ENCODE measurements around the gene LAS1L.

LAS1L gene

GRCh38 chrX:65517923-65518322 lies 16.7 kb downstream of the LAS1L start:
- no peaks in the 10 kb centered on the region for H3K9me2 ChIP-seq (replicated peaks; ENCODE audit: insufficient read depth, low read length)
- H3K9ac ChIP-seq (ENCODE audit: low read length) = no peak overlapping the region
- H3K36me3 ChIP-seq (replicated peaks; ENCODE audit: insufficient read depth, low read length) = no peaks in the 10 kb centered on the region
- DNase-seq = no peak
- H3F3A ChIP-seq (ENCODE audit: insufficient read depth, low read length) = no peaks in the 10 kb centered on the region
- H3K27ac ChIP-seq (ENCODE audit: low read length) = no peak overlapping the region
- no peaks in the 10 kb centered on the region for H3K27me3 ChIP-seq (replicated peaks; ENCODE audit: insufficient read depth, low read length)
- no peak overlapping the region for H2AFZ ChIP-seq (ENCODE audit: low read length)
- no peaks in the 10 kb centered on the region for H3K9me3 ChIP-seq (replicated peaks; ENCODE audit: insufficient read depth, low read length)
- H4K20me1 ChIP-seq (ENCODE audit: insufficient read depth, low read length) = no peaks in the 10 kb centered on the region
- H3K4me1 ChIP-seq (ENCODE audit: low read length) = no peaks in the 10 kb centered on the region
- no peak overlapping the region for H3K4me2 ChIP-seq (ENCODE audit: low read depth, low read length)
- no peak for TF ChIP-seq EZH2phosphoT487 (IDR thresholded peaks at IDR 0.05; ENCODE audit: low read length)
- no peak for TF ChIP-seq CTCF (IDR thresholded peaks at IDR 0.05; ENCODE audit: low read length)
- TF ChIP-seq EZH2 (optimal IDR thresholded peaks at IDR 0.05; ENCODE audit: low read depth, low read length) = no peak
- no peaks in the 10 kb centered on the region for H3K79me2 ChIP-seq (ENCODE audit: low read length)
- no peak overlapping the region for H3K4me3 ChIP-seq (ENCODE audit: low read length)

GRCh38 chrX:65516756-65517155 lies 17.8 kb downstream of the LAS1L start:
- no peak overlapping the region for H2AFZ ChIP-seq (ENCODE audit: low read length)
- H3K4me2 ChIP-seq (ENCODE audit: low read depth, low read length) = no peak overlapping the region
- H3K27ac ChIP-seq (ENCODE audit: low read length) = no peak overlapping the region
- H3K4me1 ChIP-seq (ENCODE audit: low read length) = no peaks in the 10 kb centered on the region
- H3K9me2 ChIP-seq (replicated peaks; ENCODE audit: insufficient read depth, low read length) = no peaks in the 10 kb centered on the region
- no peaks in the 10 kb centered on the region for H3K27me3 ChIP-seq (replicated peaks; ENCODE audit: insufficient read depth, low read length)
- no peak overlapping the region for H3K4me3 ChIP-seq (ENCODE audit: low read length)
- H3F3A ChIP-seq (ENCODE audit: insufficient read depth, low read length) = no peaks in the 10 kb centered on the region
- H3K36me3 ChIP-seq (replicated peaks; ENCODE audit: insufficient read depth, low read length) = no peaks in the 10 kb centered on the region
- no peak overlapping the region for H3K9ac ChIP-seq (ENCODE audit: low read length)
- no peaks in the 10 kb centered on the region for H3K79me2 ChIP-seq (ENCODE audit: low read length)
- no peak for DNase-seq
- H3K9me3 ChIP-seq (replicated peaks; ENCODE audit: insufficient read depth, low read length) = no peaks in the 10 kb centered on the region
- no peaks in the 10 kb centered on the region for H4K20me1 ChIP-seq (ENCODE audit: insufficient read depth, low read length)
- no peak for TF ChIP-seq EZH2 (optimal IDR thresholded peaks at IDR 0.05; ENCODE audit: low read depth, low read length)
- TF ChIP-seq CTCF (IDR thresholded peaks at IDR 0.05; ENCODE audit: low read length) = no peak
- no peak for TF ChIP-seq EZH2phosphoT487 (IDR thresholded peaks at IDR 0.05; ENCODE audit: low read length)

GRCh38 chrX:65513610-65514009 lies 21.0 kb downstream of the LAS1L start:
- Histone ChIP-seq H2AFZ (ENCODE audit: low read length) (no peak overlapping the region), H3K9me2 (replicated peaks; ENCODE audit: insufficient read depth, low read length) (no peaks in the 10 kb centered on the region), H3K4me2 (ENCODE audit: low read depth, low read length) (no peak overlapping the region), H3K27me3 (replicated peaks; ENCODE audit: insufficient read depth, low read length) (no peaks in the 10 kb centered on the region), H3K79me2 (ENCODE audit: low read length) (no peaks in the 10 kb centered on the region), H3K27ac (ENCODE audit: low read length) (no peak overlapping the region), H4K20me1 (ENCODE audit: insufficient read depth, low read length) (no peaks in the 10 kb centered on the region), H3K4me1 (ENCODE audit: low read length) (no peaks in the 10 kb centered on the region), H3F3A (ENCODE audit: insufficient read depth, low read length) (no peaks in the 10 kb centered on the region), H3K9me3 (replicated peaks; ENCODE audit: insufficient read depth, low read length) (no peaks in the 10 kb centered on the region), H3K4me3 (ENCODE audit: low read length) (no peak overlapping the region), H3K36me3 (replicated peaks; ENCODE audit: insufficient read depth, low read length) (no peaks in the 10 kb centered on the region; the same call in 1 of the 2 replicates), H3K9ac (ENCODE audit: low read length) (no peak overlapping the region)
- DNase-seq = no peak
- TF ChIP-seq EZH2phosphoT487 (IDR thresholded peaks at IDR 0.05; ENCODE audit: low read length) (no peak), CTCF (IDR thresholded peaks at IDR 0.05; ENCODE audit: low read length) (no peak), EZH2 (optimal IDR thresholded peaks at IDR 0.05; ENCODE audit: low read depth, low read length) (no peak)
